ENCODE results near the gene DNAH2. TPM values are rescaled to one million over a fixed set of nuclear protein-coding genes. Genes with fewer than 3 reads are reported as not detected.

The DNAH2 gene
- total RNA-seq, 1 experiment from 2014 or later: 0.15 TPM

GRCh38 chr17:7701681-7702080, 15.9 kb upstream of the DNAH2 start:
- Histone ChIP-seq H3K56ac (ENCODE audit: insufficient read length, low read depth, low read length) (no peak overlapping the region), H3K4me1 (ENCODE audit: insufficient read depth, low read length) (no peaks in the 10 kb centered on the region; the same call in 1 of the 2 replicates), H4K8ac (replicated peaks; ENCODE audit: insufficient read length, low read depth, low read length) (no peak overlapping the region), H4K91ac (ENCODE audit: insufficient read length, low read depth, low read length) (no peak overlapping the region), H4K20me1 (ENCODE audit: control insufficient read depth, insufficient read depth, insufficient read length) (no peaks in the 10 kb centered on the region), H2BK12ac (ENCODE audit: insufficient read length, low read depth, low read length) (no peak overlapping the region), H2BK5ac (ENCODE audit: insufficient read length, low read length) (no peak overlapping the region), H4K5ac (ENCODE audit: insufficient read length, low read depth, low read length) (no peak overlapping the region), H2BK120ac (ENCODE audit: low read depth, low read length, poor library complexity, severe bottlenecking) (no peak overlapping the region), H3K27me3 (ENCODE audit: insufficient read depth, low read length) (no peaks in the 10 kb centered on the region; the same call in 1 of the 2 replicates), H3K23me2 (ENCODE audit: insufficient read length, low read depth, low read length, poor library complexity, severe bottlenecking) (peaks cover 18% of the 10 kb centered on the region), H3K18ac (ENCODE audit: insufficient read length, low read depth, low read length) (no peak overlapping the region), H3T11ph (ENCODE audit: low read length) (no peak overlapping the region), H3K27ac (ENCODE audit: insufficient read length, low read depth, low read length) (no peak overlapping the region), H3K4me2 (ENCODE audit: insufficient read depth, insufficient read length, low read length) (no peak overlapping the region), H2AFZ (ENCODE audit: low read length) (no peak overlapping the region), H3K9me3 (ENCODE audit: control insufficient read depth, low read depth, low read length) (no peaks in the 10 kb centered on the region), H3K79me1 (ENCODE audit: insufficient read depth, low read depth, low read length, poor library complexity, severe bottlenecking) (no peaks in the 10 kb centered on the region), H3K9ac (ENCODE audit: extremely low read depth, insufficient read length, low read length) (no peak overlapping the region), H3K23ac (ENCODE audit: insufficient read length, low read depth, low read length) (no peak overlapping the region), H3K4ac (ENCODE audit: low read depth, low read length) (no peak overlapping the region), H2BK15ac (ENCODE audit: low read depth, low read length) (no peak overlapping the region), H2BK20ac (ENCODE audit: low read depth, low read length, poor library complexity, severe bottlenecking) (no peak overlapping the region), H3K79me2 (ENCODE audit: insufficient read depth, low read length) (no peaks in the 10 kb centered on the region), H2AK5ac (ENCODE audit: insufficient read length, low read length) (no peak overlapping the region), H3K14ac (ENCODE audit: insufficient read depth, low read length) (no peak overlapping the region)
- H3K36me3 Mint-ChIP-seq (ENCODE audit: insufficient read depth in 1 of 3, low read depth in 3 of 3): peaks cover 5 to 20% (median 17%) of the 10 kb centered on the region in 3 experiments; a peak in 6 of 7 replicates
- no peak overlapping the region for H3K4me3 Mint-ChIP-seq
- no peak overlapping the region for H3K27ac Mint-ChIP-seq
- DNase-seq: no peak
- WGBS (ENCODE audit: extremely low coverage, insufficient read length, low lambda C conversion rate): no CpG with 5 or more reads among the region's 14 CpGs
- H3K9me3 Mint-ChIP-seq: no peaks in the 10 kb centered on the region
- H3K4me1 Mint-ChIP-seq: peaks cover 29 to 31% of the 10 kb centered on the region in 2 experiments
- H3K27me3 Mint-ChIP-seq (ENCODE audit: low read depth): peaks cover 20% of the 10 kb centered on the region
- TF ChIP-seq CTCF (conservative IDR thresholded peaks at IDR 0.05): no peak
